HG02943 (cell line): Measurements from ENCODE around the gene PXDN.
"Not testable (repeated sequence)": the region's sequence is repeated elsewhere in the genome, so short reads cannot be mapped to it uniquely, and the experiment has no call there.

Experiments used
- ATAC-seq: cut with Tn5 transposase; IDR thresholded peaks from one replicate; pipeline ENCODE4 v1.9.1; 2021; ENCODE audit warnings: mild to moderate bottlenecking, low read depth, moderate library complexity; ENCODE audit not compliant: unreplicated experiment

PXDN gene

GRCh38 chr2:1688859-1689258, 55.5 kb downstream of the PXDN start:
- ATAC-seq, result no peak

- ATAC-seq, result no peak
Observed at GRCh38 chr2:1688161-1688560, 56.2 kb downstream of the PXDN start.

- ATAC-seq, result no peak
Observed at GRCh38 chr2:1687254-1687653, 57.1 kb downstream of the PXDN start.

- no peak for ATAC-seq
Observed at GRCh38 chr2:1686784-1687105, 57.6 kb downstream of the PXDN start.

GRCh38 chr2:1685957-1686783, 58.1 kb downstream of the PXDN start:
- no peak for ATAC-seq

- no peak for ATAC-seq
Observed at GRCh38 chr2:1685078-1685956, 59.0 kb downstream of the PXDN start.

- ATAC-seq, result no peak
Observed at GRCh38 chr2:1683297-1683696, 61.0 kb downstream of the PXDN start.

- no peak for ATAC-seq
Observed at GRCh38 chr2:1682181-1682440, 62.2 kb downstream of the PXDN start.

GRCh38 chr2:1681323-1682180, 62.8 kb downstream of the PXDN start:
- no peak for ATAC-seq

GRCh38 chr2:1681017-1681318, 63.3 kb downstream of the PXDN start:
- no peak for ATAC-seq

- ATAC-seq, result no peak
Observed at GRCh38 chr2:1680222-1681016, 63.9 kb downstream of the PXDN start.

GRCh38 chr2:1679488-1680039, 64.8 kb downstream of the PXDN start:
- ATAC-seq, result not testable (repeated sequence)

GRCh38 chr2:1679065-1679464, 65.2 kb downstream of the PXDN start:
- ATAC-seq, result not testable (repeated sequence)

- no peak for ATAC-seq
Observed at GRCh38 chr2:1678609-1679008, 65.7 kb downstream of the PXDN start.

- no peak for ATAC-seq
Observed at GRCh38 chr2:1677821-1678165, 66.5 kb downstream of the PXDN start.

GRCh38 chr2:1676913-1677820, 67.1 kb downstream of the PXDN start:
- no peak for ATAC-seq

- no peak for ATAC-seq
Observed at GRCh38 chr2:1676091-1676912, 68.0 kb downstream of the PXDN start.

GRCh38 chr2:1675633-1676032, 68.7 kb downstream of the PXDN start:
- ATAC-seq, result no peak
